NCI-H460 (cell line): ENCODE data around the gene TNFSF12. TPM values are rescaled to one million over a fixed set of nuclear protein-coding genes. Genes with fewer than 3 reads are reported as not detected.

ENCODE experiments used
- DNase-seq: peaks from one replicate; pipeline ENCODE4 v3.0.0-alpha.2; 2016; ENCODE audit warnings: low read depth; ENCODE audit errors: extremely low read depth
- polyA plus RNA-seq: library from polyadenylated mRNA; depleted of rRNA; stranded (reverse); fragments of >200 nt; gene quantifications from 2 replicates; pipeline ENCODE4 v1.2.3, GENCODE V29; 2014; cell fraction: nucleus; rRNA removed
- total RNA-seq: library from RNA; depleted of rRNA; stranded (reverse); fragments of >200 nt; shearing (Covaris generic); gene quantifications from 2 replicates; pipeline ENCODE4 v1.2.3, GENCODE V29; 2014; rRNA removed

The TNFSF12 gene, protein sequence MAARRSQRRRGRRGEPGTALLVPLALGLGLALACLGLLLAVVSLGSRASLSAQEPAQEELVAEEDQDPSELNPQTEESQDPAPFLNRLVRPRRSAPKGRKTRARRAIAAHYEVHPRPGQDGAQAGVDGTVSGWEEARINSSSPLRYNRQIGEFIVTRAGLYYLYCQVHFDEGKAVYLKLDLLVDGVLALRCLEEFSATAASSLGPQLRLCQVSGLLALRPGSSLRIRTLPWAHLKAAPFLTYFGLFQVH
- 6.9 and 8.1 TPM in 2 replicates for total RNA-seq
- polyA plus RNA-seq: 1.7 and 3.9 TPM in 2 replicates

DNA sequence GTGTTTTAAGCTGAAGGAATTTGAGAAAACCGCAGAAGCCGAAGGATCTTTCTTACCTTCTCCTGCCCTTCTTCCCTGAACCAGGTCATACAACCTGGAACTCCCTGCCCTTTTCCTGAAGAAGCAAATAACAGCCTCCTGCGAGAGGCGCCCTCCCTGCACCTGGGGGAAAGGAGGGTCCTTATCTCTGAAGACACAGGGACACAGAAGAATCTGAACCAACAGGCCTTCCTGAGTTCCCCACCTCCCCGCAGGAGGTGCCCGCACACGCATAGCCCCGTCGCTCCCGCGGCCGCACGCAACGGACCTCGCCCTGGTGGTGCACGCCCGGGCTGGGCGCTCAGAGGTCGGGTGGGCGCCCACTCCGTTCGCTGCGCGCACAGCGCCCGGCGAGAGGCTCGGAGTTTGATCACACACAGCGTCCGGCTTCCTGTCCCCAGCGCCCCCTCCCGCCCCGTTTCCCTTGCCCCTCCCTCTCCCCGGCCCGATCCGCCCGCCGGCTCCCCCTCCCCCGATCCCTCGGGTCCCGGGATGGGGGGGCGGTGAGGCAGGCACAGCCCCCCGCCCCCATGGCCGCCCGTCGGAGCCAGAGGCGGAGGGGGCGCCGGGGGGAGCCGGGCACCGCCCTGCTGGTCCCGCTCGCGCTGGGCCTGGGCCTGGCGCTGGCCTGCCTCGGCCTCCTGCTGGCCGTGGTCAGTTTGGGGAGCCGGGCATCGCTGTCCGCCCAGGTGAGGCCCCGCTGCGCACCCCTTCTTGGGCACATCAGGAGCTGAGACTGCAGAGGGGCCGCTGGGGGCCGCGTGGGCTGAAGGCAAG is at the start of gene TNFSF12:
Gene TNFSF12 (plus strand): TSS at position 474 of the 816 bp plus-strand sequence. CDS start 96 bp downstream, at position 570.
- peak; percentile 24 for DNase-seq

DNA sequence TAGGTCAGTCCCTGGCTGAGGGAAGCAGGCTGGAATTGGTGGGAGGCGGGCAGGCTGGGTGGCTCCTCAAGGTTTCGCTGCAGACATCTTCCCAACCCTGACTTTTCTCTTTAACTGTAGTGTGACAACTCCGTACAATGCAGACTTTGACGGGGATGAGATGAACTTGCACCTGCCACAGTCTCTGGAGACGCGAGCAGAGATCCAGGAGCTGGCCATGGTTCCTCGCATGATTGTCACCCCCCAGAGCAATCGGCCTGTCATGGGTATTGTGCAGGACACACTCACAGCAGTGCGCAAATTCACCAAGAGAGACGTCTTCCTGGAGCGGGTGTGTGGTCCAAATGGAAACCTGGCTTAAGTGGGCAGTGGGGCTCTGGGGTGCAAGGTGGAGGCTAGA is 49.7 kb upstream of the TNFSF12 start:
- no peak for DNase-seq

DNA sequence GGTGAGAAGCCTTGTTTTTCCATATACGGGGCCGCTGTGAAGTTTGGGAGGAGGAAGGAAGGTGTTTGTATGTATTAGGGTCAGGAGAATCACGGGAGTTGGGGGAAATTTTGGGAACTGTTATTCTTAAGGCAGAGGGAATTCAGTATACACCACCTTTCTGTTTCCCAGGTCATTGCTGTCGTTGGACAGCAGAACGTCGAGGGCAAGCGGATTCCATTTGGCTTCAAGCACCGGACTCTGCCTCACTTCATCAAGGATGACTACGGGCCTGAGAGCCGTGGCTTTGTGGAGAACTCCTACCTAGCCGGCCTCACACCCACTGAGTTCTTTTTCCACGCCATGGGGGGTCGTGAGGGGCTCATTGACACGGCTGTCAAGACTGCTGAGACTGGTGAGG is 47.1 kb upstream of the TNFSF12 start:
- DNase-seq: no peak

- no peak for DNase-seq
These were observed 46.5 kb upstream of the TNFSF12 start for GRCh38 chr17:7502171-7502847.

- no peak for DNase-seq
These were observed 45.9 kb upstream of the TNFSF12 start for GRCh38 chr17:7502987-7503386.

DNA sequence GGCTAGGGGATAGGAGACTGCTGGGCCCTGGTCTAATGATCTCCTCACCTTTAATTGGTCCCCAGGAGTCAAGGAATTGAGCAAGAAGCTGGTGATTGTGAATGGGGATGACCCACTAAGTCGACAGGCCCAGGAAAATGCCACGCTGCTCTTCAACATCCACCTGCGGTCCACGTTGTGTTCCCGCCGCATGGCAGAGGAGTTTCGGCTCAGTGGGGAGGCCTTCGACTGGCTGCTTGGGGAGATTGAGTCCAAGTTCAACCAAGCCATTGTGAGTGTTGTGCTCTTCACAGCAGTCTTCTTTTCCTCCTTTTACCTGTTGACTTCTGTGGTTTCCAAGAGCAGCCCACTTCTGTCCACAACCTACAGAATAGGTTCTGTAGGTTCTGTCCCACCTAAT is 45.3 kb upstream of the TNFSF12 start:
- no peak for DNase-seq

GRCh38 chr17:7508145-7508544 is 40.7 kb upstream of the TNFSF12 start:
- DNase-seq: no peak

GRCh38 chr17:7508846-7509245 is 40.0 kb upstream of the TNFSF12 start:
- DNase-seq: no peak

DNA sequence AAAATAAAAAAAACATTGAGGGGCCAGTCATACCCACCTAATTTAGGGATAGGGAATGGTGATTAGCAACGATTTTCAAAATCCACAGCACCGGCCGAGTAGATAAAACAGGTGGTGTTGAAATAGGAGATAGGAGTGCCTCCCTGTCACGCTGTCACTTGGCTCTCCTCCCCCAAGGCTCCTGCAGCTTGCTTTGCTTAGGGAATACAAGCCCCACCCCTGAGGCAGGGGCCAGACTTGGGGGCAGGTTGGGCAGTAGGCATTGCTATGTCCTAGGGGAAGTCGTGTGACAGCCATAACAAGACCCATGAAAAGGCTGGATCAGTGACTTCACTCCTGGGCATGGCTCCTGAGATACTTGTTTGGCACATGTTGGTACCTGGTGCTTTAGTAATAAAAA is 38.9 kb upstream of the TNFSF12 start:
- no peak for DNase-seq

- DNase-seq: no peak
These were observed 37.8 kb upstream of the TNFSF12 start for GRCh38 chr17:7511108-7511507.

DNA sequence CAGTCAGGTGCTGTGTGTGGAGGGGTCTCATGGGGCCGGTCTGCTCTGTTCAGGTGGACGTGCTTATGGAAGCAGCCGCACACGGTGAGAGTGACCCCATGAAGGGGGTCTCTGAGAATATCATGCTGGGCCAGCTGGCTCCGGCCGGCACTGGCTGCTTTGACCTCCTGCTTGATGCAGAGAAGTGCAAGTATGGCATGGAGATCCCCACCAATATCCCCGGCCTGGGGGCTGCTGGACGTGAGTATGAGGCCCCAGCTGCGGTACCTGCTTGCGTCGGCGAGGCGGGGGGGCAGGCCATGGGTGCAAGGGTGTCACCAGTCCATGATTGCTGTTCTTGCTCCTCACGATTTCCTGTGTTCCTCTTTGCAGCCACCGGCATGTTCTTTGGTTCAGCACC is 36.8 kb upstream of the TNFSF12 start:
- DNase-seq: no peak

GRCh38 chr17:7512824-7513540 is 35.9 kb upstream of the TNFSF12 start:
- DNase-seq: no peak

DNA sequence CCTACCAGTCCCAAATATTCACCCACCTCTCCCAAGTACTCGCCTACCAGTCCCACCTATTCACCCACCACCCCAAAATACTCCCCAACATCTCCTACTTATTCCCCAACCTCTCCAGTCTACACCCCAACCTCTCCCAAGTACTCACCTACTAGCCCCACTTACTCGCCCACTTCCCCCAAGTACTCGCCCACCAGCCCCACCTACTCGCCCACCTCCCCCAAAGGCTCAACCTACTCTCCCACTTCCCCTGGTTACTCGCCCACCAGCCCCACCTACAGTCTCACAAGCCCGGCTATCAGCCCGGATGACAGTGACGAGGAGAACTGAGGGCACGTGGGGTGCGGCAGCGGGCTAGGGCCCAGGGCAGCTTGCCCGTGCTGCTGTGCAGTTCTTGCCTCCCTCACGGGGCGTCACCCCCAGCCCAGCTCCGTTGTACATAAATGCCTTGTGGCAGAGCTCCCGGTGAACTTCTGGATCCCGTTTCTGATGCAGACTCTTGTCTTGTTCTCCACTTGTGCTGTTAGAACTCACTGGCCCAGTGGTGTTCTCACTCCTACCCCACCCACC is 34.9 kb upstream of the TNFSF12 start:
- DNase-seq: no peak

DNA sequence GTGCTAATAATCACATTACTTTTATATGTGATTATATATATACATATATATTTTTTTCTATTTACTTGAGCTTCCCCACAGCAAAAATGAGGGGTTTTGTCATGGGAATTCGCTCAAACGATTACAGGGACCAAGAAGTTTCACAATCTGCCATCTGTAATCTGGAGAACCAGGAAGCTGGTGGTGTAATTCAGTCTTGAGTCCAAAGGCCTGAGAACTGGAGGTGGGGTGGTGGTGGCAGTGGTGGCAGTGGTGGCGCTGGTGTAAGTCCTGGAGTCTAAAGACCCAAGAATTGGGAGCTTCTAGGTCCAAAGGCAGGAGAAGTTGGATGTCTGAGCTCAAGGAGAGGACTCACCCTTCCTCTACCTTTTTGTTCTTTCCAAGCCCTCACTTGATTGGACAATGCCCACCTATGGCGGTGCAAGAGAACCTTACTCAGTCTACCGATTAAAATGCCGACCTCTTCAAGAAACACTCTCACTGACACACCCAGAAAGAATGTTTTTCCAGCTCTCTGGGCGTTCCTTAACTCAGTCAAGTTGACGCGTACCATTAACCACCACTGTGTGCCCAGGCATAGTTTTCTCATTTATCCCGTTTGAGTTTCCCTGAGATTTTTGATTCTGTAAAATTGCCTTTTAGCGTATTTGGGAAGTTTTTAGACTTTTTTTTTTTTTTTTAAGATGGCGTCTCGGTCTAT is 32.8 kb upstream of the TNFSF12 start:
- DNase-seq: no peak

- DNase-seq: no peak
These were observed 25.8 kb upstream of the TNFSF12 start for GRCh38 chr17:7523033-7523432.

DNA sequence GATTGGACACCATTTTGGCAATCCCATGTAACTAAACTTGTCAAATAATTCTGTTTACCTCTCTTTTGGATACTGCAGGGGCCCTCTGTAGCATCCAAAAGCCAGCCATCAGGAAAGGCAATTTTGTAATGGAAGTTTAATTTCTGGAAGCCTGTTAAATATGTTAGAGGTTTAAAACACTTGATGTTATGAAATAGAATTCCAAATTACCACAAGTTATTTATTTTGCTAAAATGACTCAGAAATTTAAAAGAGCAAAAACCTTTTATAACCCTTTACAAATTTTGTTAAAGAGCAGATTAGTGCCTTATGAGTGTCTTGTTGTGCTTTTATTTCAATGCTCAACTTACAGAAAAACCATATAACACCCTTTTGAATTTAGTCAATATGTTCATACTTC is 20.0 kb upstream of the TNFSF12 start:
- DNase-seq: no peak

DNA sequence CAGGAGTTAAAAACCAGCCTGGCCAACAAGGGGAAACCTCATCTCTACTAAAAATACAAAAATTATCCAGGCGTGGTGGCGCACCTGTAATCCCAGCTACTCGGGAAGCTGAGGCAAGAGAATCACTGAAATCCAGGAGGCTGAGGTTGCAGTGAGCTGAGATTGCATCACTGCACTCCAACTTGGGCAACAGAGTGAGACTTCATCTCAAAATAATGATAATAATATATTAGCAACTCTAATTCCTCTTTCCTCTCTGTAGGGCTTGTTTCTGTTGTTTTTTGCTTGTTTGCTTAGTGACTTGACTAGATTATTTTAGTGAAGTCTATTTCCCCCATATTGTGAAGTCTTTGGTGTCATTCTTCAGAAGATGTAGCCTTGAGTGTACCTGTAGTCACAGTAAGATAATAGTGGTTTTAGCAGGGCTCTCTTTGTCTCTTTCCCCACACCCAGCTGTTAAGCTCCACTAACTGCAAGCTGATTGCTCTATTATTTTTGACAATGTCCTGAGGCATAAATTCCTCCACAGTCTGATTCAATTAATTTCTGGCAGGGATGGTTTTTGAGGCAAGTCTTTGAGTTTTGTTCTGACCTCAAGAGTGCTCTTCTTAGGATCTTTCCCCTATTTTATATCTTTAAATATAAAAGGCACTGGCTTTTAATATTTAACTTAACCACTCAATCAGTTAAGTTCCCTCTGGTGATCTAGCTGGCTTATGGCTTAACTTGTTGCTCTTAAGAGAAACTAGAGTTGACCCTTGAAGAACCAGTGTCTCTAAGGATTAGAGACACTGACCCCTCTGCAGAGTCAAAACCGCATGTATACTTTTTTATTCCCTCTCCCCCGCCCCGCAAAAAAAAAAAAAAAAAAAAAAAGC is 18.6 kb upstream of the TNFSF12 start:
- no peak for DNase-seq

GRCh38 chr17:7538050-7538449 is 10.8 kb upstream of the TNFSF12 start:
- DNase-seq: no peak
